ENCODE results near the gene NOD1. TPM values are rescaled to one million over a fixed set of nuclear protein-coding genes. Genes with fewer than 3 reads are reported as not detected.

NOD1 gene
- total RNA-seq, 1 donor: 7.5 TPM

DNA sequence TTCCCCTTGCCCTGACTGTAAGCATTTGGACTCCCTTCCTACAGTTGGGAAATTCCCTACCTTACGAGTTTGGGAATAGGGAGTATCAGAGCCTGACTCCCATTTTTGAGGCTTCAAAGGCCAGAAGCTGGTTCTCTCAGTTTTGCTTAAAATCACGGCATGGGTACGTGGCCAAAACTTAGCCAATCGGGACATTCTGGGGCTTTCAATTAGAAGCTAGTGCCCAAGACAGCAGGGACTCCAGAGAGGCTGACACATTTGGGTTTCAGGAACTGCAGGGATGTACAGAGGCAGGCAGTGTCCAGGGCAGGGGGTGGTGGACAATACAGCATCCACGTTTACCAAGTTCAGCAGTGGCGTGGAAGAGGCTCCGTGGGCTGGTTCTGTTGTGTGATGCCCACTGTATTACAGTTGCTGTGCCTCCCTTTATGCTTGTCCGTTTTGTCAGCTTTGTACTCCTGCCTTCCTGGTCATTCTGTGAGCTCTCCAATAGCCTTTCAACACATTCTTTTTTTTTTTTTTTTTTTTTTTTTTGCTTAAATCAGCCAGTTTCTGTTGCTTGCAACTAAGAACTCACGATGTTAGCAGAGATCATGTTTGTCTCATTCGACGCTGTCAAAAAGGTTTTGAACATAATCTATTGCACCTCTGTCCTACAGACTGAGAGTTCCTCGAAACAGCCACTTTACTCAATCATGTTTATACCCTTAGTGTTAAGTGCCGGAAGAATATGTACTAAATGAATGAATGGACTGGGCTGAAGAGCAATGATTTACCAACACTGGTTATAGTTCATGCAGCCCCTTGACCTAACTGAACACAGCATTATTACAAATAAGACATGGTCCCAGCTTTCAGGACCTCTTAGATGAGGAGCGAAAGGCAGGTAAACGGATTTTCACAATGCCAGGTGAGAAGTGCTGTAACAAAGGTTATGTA is 25.0 kb upstream of the NOD1 start:
- peak; percentile 19 for DNase-seq (ENCODE audit: low read depth)
- TF ChIP-seq, protein P1, sequence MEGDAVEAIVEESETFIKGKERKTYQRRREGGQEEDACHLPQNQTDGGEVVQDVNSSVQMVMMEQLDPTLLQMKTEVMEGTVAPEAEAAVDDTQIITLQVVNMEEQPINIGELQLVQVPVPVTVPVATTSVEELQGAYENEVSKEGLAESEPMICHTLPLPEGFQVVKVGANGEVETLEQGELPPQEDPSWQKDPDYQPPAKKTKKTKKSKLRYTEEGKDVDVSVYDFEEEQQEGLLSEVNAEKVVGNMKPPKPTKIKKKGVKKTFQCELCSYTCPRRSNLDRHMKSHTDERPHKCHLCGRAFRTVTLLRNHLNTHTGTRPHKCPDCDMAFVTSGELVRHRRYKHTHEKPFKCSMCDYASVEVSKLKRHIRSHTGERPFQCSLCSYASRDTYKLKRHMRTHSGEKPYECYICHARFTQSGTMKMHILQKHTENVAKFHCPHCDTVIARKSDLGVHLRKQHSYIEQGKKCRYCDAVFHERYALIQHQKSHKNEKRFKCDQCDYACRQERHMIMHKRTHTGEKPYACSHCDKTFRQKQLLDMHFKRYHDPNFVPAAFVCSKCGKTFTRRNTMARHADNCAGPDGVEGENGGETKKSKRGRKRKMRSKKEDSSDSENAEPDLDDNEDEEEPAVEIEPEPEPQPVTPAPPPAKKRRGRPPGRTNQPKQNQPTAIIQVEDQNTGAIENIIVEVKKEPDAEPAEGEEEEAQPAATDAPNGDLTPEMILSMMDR (IDR thresholded peaks at IDR 0.05; ENCODE audit: insufficient read depth, low read length): no peak
- H3K4me3 ChIP-seq (ENCODE audit: low read depth, low read length): peak overlapping the region; percentile 82

- TF ChIP-seq, protein P1 (IDR thresholded peaks at IDR 0.05; ENCODE audit: insufficient read depth, low read length): no peak
Measured at GRCh38 chr7:30502470-30503251, 24.1 kb upstream of the NOD1 start.

DNA sequence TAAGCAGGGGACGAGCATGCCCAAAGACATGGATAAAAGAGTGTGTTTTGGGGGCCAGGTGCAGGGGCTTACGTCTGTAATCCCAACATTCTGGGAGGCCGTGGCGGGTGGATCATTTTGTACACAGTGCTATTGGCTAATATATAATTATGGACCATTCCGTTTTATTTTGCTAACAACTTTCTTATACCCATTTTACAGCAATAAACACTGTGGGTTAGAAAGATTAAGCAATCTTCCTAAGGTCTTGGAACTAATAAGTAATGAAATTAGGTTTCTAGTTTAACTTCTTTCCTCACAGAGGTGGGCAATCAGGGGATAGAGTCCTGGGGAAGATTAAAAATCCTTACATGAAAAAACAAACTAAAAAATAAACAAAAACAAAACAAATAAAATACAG is 22.7 kb upstream of the NOD1 start:
- TF ChIP-seq, protein P1 (IDR thresholded peaks at IDR 0.05; ENCODE audit: insufficient read depth, low read length): no peak
- no peak overlapping the region for H3K4me3 ChIP-seq (ENCODE audit: low read depth, low read length)
- no peak for DNase-seq (ENCODE audit: low read depth)

More at GRCh38 chr7:30502470-30503251, 24.1 kb upstream of the NOD1 start:
- H3K4me3 ChIP-seq (ENCODE audit: low read depth, low read length): peak overlapping the region; percentile 82
- no peak for DNase-seq (ENCODE audit: low read depth)

GRCh38 chr7:30493228-30493627 is 14.6 kb upstream of the NOD1 start:
- no peak overlapping the region for H3K4me3 ChIP-seq (ENCODE audit: low read depth, low read length)
- TF ChIP-seq, protein P1 (IDR thresholded peaks at IDR 0.05; ENCODE audit: insufficient read depth, low read length): no peak
- no peak for DNase-seq (ENCODE audit: low read depth)

DNA sequence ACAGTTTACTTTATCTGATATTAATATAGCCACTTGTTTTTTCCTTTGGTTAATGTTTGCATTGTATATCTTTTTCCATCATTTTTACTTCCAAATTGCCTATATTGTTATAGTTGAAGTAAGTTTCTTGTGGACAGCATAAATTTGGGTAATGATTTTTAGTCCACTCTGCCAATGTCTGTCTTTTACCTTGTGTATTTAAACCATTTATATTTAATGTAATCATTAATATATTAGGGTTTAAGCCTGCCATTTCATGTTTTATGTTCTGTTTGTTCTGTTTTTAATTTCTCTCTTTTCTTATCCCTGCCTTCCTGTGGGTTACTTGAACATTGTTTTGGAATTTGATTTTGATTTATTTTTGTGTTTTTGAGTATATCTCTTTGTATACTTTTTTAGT is 12.8 kb upstream of the NOD1 start:
- no peak overlapping the region for H3K4me3 ChIP-seq (ENCODE audit: low read depth, low read length)
- no peak for DNase-seq (ENCODE audit: low read depth)
- TF ChIP-seq, protein P1 (IDR thresholded peaks at IDR 0.05; ENCODE audit: insufficient read depth, low read length): no peak

- no peak overlapping the region for H3K4me3 ChIP-seq (ENCODE audit: low read depth, low read length)
- TF ChIP-seq, protein P1 (IDR thresholded peaks at IDR 0.05; ENCODE audit: insufficient read depth, low read length): no peak
- no peak for DNase-seq (ENCODE audit: low read depth)
Measured at GRCh38 chr7:30487371-30487770, 8.8 kb upstream of the NOD1 start.

All from fibroblast of the aortic adventitia (primary cell).